Measurements from ENCODE around the gene GARIN3. TPM values are rescaled to one million over a fixed set of nuclear protein-coding genes. Genes with fewer than 3 reads are reported as not detected.

The GARIN3 gene
- total RNA-seq, 1 experiment from 2014 or later = not detected

- no peak for TF ChIP-seq CTCF (conservative IDR thresholded peaks at IDR 0.05)
- Histone ChIP-seq H3K27me3 (ENCODE audit: insufficient read depth, low read length) (no peaks in the 10 kb centered on the region), H4K8ac (replicated peaks; ENCODE audit: insufficient read length, low read depth, low read length) (no peak overlapping the region), H4K20me1 (ENCODE audit: control insufficient read depth, insufficient read depth, insufficient read length) (no peaks in the 10 kb centered on the region), H2AFZ (ENCODE audit: low read length) (no peak overlapping the region), H3K79me1 (ENCODE audit: insufficient read depth, low read depth, low read length, poor library complexity, severe bottlenecking) (no peaks in the 10 kb centered on the region), H3K14ac (ENCODE audit: insufficient read depth, low read length) (no peak overlapping the region), H2AK5ac (ENCODE audit: insufficient read length, low read length) (no peak overlapping the region), H3K4ac (ENCODE audit: low read depth, low read length) (no peak overlapping the region), H2BK120ac (ENCODE audit: low read depth, low read length, poor library complexity, severe bottlenecking) (no peak overlapping the region), H3K18ac (ENCODE audit: insufficient read length, low read depth, low read length) (no peak overlapping the region), H3K23me2 (ENCODE audit: insufficient read length, low read depth, low read length, poor library complexity, severe bottlenecking) (no peaks in the 10 kb centered on the region), H3K79me2 (ENCODE audit: insufficient read depth, low read length) (0 out of 2 replicates have a peak, but pooled peaks cover 1% of the 10 kb centered on the region), H3K27ac (ENCODE audit: insufficient read length, low read depth, low read length) (no peak overlapping the region), H2BK12ac (ENCODE audit: insufficient read length, low read depth, low read length) (no peak overlapping the region), H3T11ph (ENCODE audit: low read length) (no peak overlapping the region), H2BK15ac (ENCODE audit: low read depth, low read length) (no peak overlapping the region), H2BK20ac (ENCODE audit: low read depth, low read length, poor library complexity, severe bottlenecking) (no peak overlapping the region), H4K5ac (ENCODE audit: insufficient read length, low read depth, low read length) (no peak overlapping the region), H2BK5ac (ENCODE audit: insufficient read length, low read length) (no peak overlapping the region), H4K91ac (ENCODE audit: insufficient read length, low read depth, low read length) (no peak overlapping the region), H3K4me2 (ENCODE audit: insufficient read depth, insufficient read length, low read length) (no peak overlapping the region), H3K9me3 (ENCODE audit: control insufficient read depth, low read depth, low read length) (no peaks in the 10 kb centered on the region), H3K56ac (ENCODE audit: insufficient read length, low read depth, low read length) (no peak overlapping the region), H3K9ac (ENCODE audit: extremely low read depth, insufficient read length, low read length) (no peak overlapping the region), H3K23ac (ENCODE audit: insufficient read length, low read depth, low read length) (no peak overlapping the region), H3K4me1 (ENCODE audit: insufficient read depth, low read length) (no peaks in the 10 kb centered on the region)
- Mint-ChIP-seq H3K4me1 (peaks cover 2 to 4% of the 10 kb centered on the region in 2 experiments; a peak in 1 of 4 replicates), H3K36me3 (ENCODE audit: insufficient read depth in 1 of 3, low read depth in 3 of 3) (no peaks in the 10 kb centered on the region), H3K4me3 (no peak overlapping the region), H3K27me3 (ENCODE audit: low read depth) (no peaks in the 10 kb centered on the region; the same call in 1 of the 2 replicates), H3K27ac (no peak overlapping the region), H3K9me3 (no peaks in the 10 kb centered on the region)
- no CpG with 5 or more reads among the region's 7 CpGs for WGBS (ENCODE audit: extremely low coverage, insufficient read length, low lambda C conversion rate)
- no peak for DNase-seq
Observed at GRCh38 chr5:157213527-157214243, 47.6 kb upstream of the GARIN3 start.

Data from H9 (cell line).